Adrenal gland (tissue), 12 donors: ENCODE data around the gene DELE1. TPM values are rescaled to one million over a fixed set of nuclear protein-coding genes. Genes with fewer than 3 reads are reported as not detected.

Experiments
- DNase-seq, 7 donors: peaks; one replicate each; pipeline ENCODE4 v3.0.0-alpha.2; 2019 to 2020
- H3K27ac ChIP-seq, 5 donors: fragments of 200-600 bp; sonication (generic) in 4 of 5; 1 replicate in 3 of 5; 2 replicates in 2 of 5; pipeline versions ENCODE4 v1.5.1 to v1.8.0; 2016 to 2020; ENCODE audit warnings: mild to moderate bottlenecking in 1 of 5
- H3K27me3 ChIP-seq: fragments of 200-600 bp; 2 replicates; pipeline ENCODE4 v1.8.0; 2021
- H3K36me3 ChIP-seq, 2 donors: fragments of 200-600 bp; replicated peaks in 1 of 2; 1 replicate in 1 of 2; 2 replicates in 1 of 2; pipeline versions ENCODE4 v1.5.1 to v1.8.0; 2018 to 2022
- H3K4me1 ChIP-seq, 2 donors: fragments of 200-600 bp; replicated peaks in 1 of 2; 1 replicate in 1 of 2; 2 replicates in 1 of 2; pipeline versions ENCODE4 v1.5.1 to v1.8.0; 2018 to 2021
- H3K4me3 ChIP-seq, 4 donors: fragments of 200-600 bp; sonication (generic) in 3 of 4; one replicate each; pipeline ENCODE4 v1.5.1; 2016 to 2018
- H3K9me3 ChIP-seq, 3 donors: fragments of 200-600 bp; sonication (generic) in 1 of 3; replicated peaks in 1 of 3; 1 replicate in 2 of 3; 2 replicates in 1 of 3; pipeline versions ENCODE4 v1.5.1 to v1.8.0; 2016 to 2021
- CTCF ChIP-seq, 6 experiments: fragments of 450-650 bp in 4 of 6; fragments of 200-600 bp in 2 of 6; sonication (generic) in 1 of 6; IDR thresholded peaks; 1 replicate in 5 of 6; 2 replicates in 1 of 6; pipeline versions ENCODE4 v1.5.1 to v1.8.0; 2016 to 2021; ENCODE audit warnings: antibody characterized with exemption in 6 of 6, mild to moderate bottlenecking in 2 of 6, moderate library complexity in 1 of 6
- POLR2A ChIP-seq, 2 donors: fragments of 450-650 bp; IDR thresholded peaks; one replicate each; pipeline ENCODE4 v1.6.1; 2017; ENCODE audit warnings: antibody characterized with exemption in 2 of 2, mild to moderate bottlenecking in 2 of 2, moderate library complexity in 1 of 2
- WGBS, 4 donors: extraction: QIAGEN DNeasy Blood & Tissue Kit in 2 of 4; methylation state at CpG; one replicate each; pipeline versions ENCODE4 v1.1.5 to v1.1.7; 2013 to 2017; 5-methylcytosine and 5-hydroxymethylcytosine counted together
- intact Hi-C, 2 donors: fragments of 100-400 bp; cut with DNase I; formaldehyde crosslinking; loops; one replicate each; pipeline versions ENCODE4 v1.14.1 to v1.15.0; 2022 to 2023
- polyA plus RNA-seq, 3 donors: library from polyadenylated mRNA; stranded (reverse); fragments of 200-250 nt in 2 of 3; fragments of 350-450 nt in 1 of 3; fragmentation: Illumina TruSeq in 1 of 3; extraction: RNeasy Lipid Tissue Mini Kit (QIAGEN cat#74804) in 1 of 3; gene quantifications; one replicate each; pipeline ENCODE4 v1.2.3, GENCODE V29; 2013 to 2014
- total RNA-seq, 9 donors: library from RNA; depleted of rRNA in 4 of 9; stranded (reverse); fragments of >200 nt in 4 of 9; fragments of 120-200 nt in 1 of 9; fragmentation: NEBNext Ultra II Directional in 1 of 9; extraction: Animal tissue kit (Norgen Biotek cat#: 25700) in 1 of 9; gene quantifications; one replicate each; pipeline versions ENCODE4 v1.1.0 to v1.2.4, GENCODE V29; 2013 to 2023
- donor health status: healthy with polysubstance abuse.
- donor health status: Bipolar disorder and iron deficiency.
- donor health status: DM: yes; HTN: yes; CAD: no.
- donor health status: DM: no; HTN: no; CAD: no.
- donor health status: DM: no; HTN: no; CAD: no.
- donor health status: DM: yes; HTN: yes; CAD: no.

Gene DELE1
- total and polyA plus RNA-seq, 12 donors: 65.2 to 162 (median 111) TPM

- intact Hi-C loops: no loop called here
- no peak overlapping the region for H3K27ac ChIP-seq
- TF ChIP-seq CTCF (IDR thresholded peaks at IDR 0.05) (no peak), POLR2A (IDR thresholded peaks at IDR 0.05) (no peak)
- no peak overlapping the region for H3K4me3 ChIP-seq
- 2 to 90% (median 46%) methylated on average over 1 of the region's 1 CpG for WGBS, 4 donors
- H3K9me3 ChIP-seq: no peaks in the 10 kb centered on the region
- no peaks in the 10 kb centered on the region for H3K27me3 ChIP-seq
- peaks cover 0 to 2% of the 10 kb centered on the region in 2 donors for H3K4me1 ChIP-seq
- H3K36me3 ChIP-seq: no peaks in the 10 kb centered on the region
- DNase-seq: no peak
Observed at GRCh38 chr5:141906517-141906916, 17.2 kb upstream of the DELE1 start.

GRCh38 chr5:141906972-141907371, 16.7 kb upstream of the DELE1 start:
- Histone ChIP-seq H3K27me3 (no peaks in the 10 kb centered on the region), H3K27ac (no peak overlapping the region), H3K4me3 (no peak overlapping the region), H3K4me1 (peaks cover 0 to 2% of the 10 kb centered on the region in 2 donors), H3K36me3 (no peaks in the 10 kb centered on the region), H3K9me3 (no peaks in the 10 kb centered on the region)
- TF ChIP-seq POLR2A (IDR thresholded peaks at IDR 0.05) (no peak), CTCF (IDR thresholded peaks at IDR 0.05) (no peak)
- 0 to 2% (median 0%) methylated on average over 1 of the region's 1 CpG for WGBS, 4 donors
- DNase-seq: no peak
- intact Hi-C loops: no loop called here

- Histone ChIP-seq H3K27me3 (no peaks in the 10 kb centered on the region), H3K27ac (no peak overlapping the region), H3K4me1 (peaks cover 3 to 4% of the 10 kb centered on the region in 2 donors), H3K9me3 (no peaks in the 10 kb centered on the region), H3K4me3 (no peak overlapping the region), H3K36me3 (no peaks in the 10 kb centered on the region)
- intact Hi-C loops: no loop called here
- no peak for DNase-seq
- TF ChIP-seq CTCF (IDR thresholded peaks at IDR 0.05): no peak
- TF ChIP-seq POLR2A (IDR thresholded peaks at IDR 0.05): no peak
- WGBS, 4 donors: 76 to 86% (median 84%) methylated on average over 2 of the region's 2 CpGs
Observed at GRCh38 chr5:141908796-141909195, 14.9 kb upstream of the DELE1 start.

- Histone ChIP-seq H3K4me1 (peaks cover 4 to 6% of the 10 kb centered on the region in 2 donors), H3K9me3 (no peaks in the 10 kb centered on the region), H3K4me3 (no peak overlapping the region), H3K27me3 (no peaks in the 10 kb centered on the region), H3K36me3 (no peaks in the 10 kb centered on the region), H3K27ac (no peak overlapping the region)
- 79 to 96% (median 82%) methylated on average over 4 of the region's 4 CpGs for WGBS, 4 donors
- no peak for DNase-seq
- TF ChIP-seq CTCF (IDR thresholded peaks at IDR 0.05) (no peak), POLR2A (IDR thresholded peaks at IDR 0.05) (no peak)
- intact Hi-C loops: no loop called here
Observed at GRCh38 chr5:141909212-141909611, 14.5 kb upstream of the DELE1 start.
